ENCODE measurements around the gene DPM3.

DNA sequence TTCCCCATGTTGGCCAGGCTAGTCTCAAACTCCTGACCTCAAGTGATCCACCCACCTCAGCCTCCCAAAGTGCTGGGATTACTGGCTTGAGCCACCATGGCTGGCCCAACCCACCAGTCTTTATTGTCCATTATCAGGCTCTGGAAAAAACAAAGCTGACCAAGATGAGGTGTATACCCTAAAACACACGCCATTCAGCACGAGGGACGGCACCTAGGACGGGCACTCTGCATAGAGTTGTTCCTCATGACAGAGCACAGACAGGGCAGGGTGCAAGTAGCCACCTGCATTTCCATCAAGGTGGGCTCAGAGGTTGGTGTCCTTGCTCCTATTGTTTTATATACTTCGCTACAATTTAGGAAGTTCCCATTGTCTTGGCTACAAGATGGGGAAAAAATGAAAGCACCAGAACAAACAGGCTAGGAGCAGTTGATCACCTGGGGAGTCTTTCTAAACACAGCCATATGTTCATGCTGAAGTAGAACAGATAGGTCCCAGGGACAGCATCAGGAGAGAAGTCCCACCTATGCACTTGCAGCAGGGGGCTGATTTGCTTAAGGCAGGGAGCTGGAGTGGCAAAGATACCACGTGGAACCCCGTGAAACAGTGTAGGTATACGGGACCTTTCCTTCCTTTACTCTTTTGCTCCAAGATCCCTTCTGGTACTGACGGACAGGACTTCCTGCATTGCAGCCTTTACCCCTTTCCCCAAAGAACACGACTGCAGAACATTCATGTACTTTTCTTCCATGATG lies 28.3 kb upstream of the DPM3 start:
- TF ChIP-seq CTCF (IDR thresholded peaks at IDR 0.05 in 2 of 3, conservative IDR thresholded peaks at IDR 0.05 in 1 of 3; ENCODE audit: borderline replicate concordance in 1 of 3, insufficient read depth in 1 of 3, low read depth in 2 of 3, low read length in 2 of 3) (no peak), POLR2A (IDR thresholded peaks at IDR 0.05; ENCODE audit: borderline replicate concordance, extremely low read depth, insufficient read depth, insufficient read length) (no peak), EZH2 (IDR thresholded peaks at IDR 0.05) (no peak), POLR2AphosphoS5 (IDR thresholded peaks at IDR 0.05; ENCODE audit: low read depth, low read length) (no peak), REST (IDR thresholded peaks at IDR 0.05; ENCODE audit: low read depth) (no peak), EZH2phosphoT487 (IDR thresholded peaks at IDR 0.05; ENCODE audit: borderline replicate concordance) (no peak), SRF (IDR thresholded peaks at IDR 0.05; ENCODE audit: low read depth) (no peak), JUND (IDR thresholded peaks at IDR 0.05) (no peak), CEBPB (IDR thresholded peaks at IDR 0.05; ENCODE audit: low read depth) (no peak), RAD21 (IDR thresholded peaks at IDR 0.05; ENCODE audit: low read depth) (no peak), ZFX (IDR thresholded peaks at IDR 0.05) (no peak), FOSL1 (IDR thresholded peaks at IDR 0.05; ENCODE audit: low read depth) (no peak)
- TF ChIP-seq, protein P1, sequence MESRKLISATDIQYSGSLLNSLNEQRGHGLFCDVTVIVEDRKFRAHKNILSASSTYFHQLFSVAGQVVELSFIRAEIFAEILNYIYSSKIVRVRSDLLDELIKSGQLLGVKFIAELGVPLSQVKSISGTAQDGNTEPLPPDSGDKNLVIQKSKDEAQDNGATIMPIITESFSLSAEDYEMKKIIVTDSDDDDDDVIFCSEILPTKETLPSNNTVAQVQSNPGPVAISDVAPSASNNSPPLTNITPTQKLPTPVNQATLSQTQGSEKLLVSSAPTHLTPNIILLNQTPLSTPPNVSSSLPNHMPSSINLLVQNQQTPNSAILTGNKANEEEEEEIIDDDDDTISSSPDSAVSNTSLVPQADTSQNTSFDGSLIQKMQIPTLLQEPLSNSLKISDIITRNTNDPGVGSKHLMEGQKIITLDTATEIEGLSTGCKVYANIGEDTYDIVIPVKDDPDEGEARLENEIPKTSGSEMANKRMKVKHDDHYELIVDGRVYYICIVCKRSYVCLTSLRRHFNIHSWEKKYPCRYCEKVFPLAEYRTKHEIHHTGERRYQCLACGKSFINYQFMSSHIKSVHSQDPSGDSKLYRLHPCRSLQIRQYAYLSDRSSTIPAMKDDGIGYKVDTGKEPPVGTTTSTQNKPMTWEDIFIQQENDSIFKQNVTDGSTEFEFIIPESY (IDR thresholded peaks at IDR 0.05; ENCODE audit: extremely low read depth, insufficient replicate concordance, low read length), result no peak
- TF ChIP-seq, protein P2, sequence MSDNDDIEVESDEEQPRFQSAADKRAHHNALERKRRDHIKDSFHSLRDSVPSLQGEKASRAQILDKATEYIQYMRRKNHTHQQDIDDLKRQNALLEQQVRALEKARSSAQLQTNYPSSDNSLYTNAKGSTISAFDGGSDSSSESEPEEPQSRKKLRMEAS (IDR thresholded peaks at IDR 0.05), result no peak

All from HCT116 (cell line).